Sigmoid colon (tissue), 4 donors: ENCODE results near the gene TOPORS.

Experiments used
- EP300 ChIP-seq, 4 donors: sonication (generic); formaldehyde crosslinking; IDR thresholded peaks; one replicate each; pipeline ENCODE4 v1.6.1; 2017; ENCODE audit warnings: antibody characterized with exemption in 4 of 4
- POLR2A ChIP-seq, 2 donors: fragments of 450-650 bp; IDR thresholded peaks; one replicate each; pipeline ENCODE4 v1.6.1; 2016; ENCODE audit warnings: antibody characterized with exemption in 2 of 2, mild to moderate bottlenecking in 2 of 2, moderate library complexity in 2 of 2
- TF ChIP-seq, protein P1 (sequence below), 4 experiments: fragments of 450-650 bp in 3 of 4; fragments of 200-600 bp in 1 of 4; IDR thresholded peaks; one replicate each; pipeline ENCODE4 v1.5.1; 2016 to 2019; ENCODE audit warnings: antibody characterized with exemption in 4 of 4, mild to moderate bottlenecking in 3 of 4, moderate library complexity in 2 of 4

DNA sequence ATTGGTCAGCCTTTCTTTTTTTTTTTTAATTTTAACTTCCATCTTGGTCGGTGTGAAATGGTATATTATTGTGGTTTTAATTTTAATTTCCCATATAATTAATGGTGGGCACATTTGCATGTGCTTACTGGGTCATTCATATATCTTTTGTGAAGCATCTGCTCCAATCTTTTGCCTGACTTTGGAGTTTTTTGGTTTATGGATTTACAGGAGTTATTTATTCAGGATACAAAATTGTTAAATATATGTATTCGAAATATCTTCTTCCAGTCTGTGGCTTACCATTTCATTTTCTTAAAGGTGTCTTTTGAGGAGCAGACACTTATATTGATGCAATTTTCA, 25.7 kb downstream of the TOPORS start:
- TF ChIP-seq EP300 (IDR thresholded peaks at IDR 0.05), result no peak
- no peak for TF ChIP-seq POLR2A (IDR thresholded peaks at IDR 0.05)
- TF ChIP-seq, protein P1, sequence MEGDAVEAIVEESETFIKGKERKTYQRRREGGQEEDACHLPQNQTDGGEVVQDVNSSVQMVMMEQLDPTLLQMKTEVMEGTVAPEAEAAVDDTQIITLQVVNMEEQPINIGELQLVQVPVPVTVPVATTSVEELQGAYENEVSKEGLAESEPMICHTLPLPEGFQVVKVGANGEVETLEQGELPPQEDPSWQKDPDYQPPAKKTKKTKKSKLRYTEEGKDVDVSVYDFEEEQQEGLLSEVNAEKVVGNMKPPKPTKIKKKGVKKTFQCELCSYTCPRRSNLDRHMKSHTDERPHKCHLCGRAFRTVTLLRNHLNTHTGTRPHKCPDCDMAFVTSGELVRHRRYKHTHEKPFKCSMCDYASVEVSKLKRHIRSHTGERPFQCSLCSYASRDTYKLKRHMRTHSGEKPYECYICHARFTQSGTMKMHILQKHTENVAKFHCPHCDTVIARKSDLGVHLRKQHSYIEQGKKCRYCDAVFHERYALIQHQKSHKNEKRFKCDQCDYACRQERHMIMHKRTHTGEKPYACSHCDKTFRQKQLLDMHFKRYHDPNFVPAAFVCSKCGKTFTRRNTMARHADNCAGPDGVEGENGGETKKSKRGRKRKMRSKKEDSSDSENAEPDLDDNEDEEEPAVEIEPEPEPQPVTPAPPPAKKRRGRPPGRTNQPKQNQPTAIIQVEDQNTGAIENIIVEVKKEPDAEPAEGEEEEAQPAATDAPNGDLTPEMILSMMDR (IDR thresholded peaks at IDR 0.05), result peak in 1 of 4 experiments; percentile 0
